Fibroblast of gingiva (primary cell): ENCODE measurements around the gene ACTR3.
A peak's percentile ranks its signal among the peaks of the same experiment; 100 is the strongest.

Experiments
- DNase-seq: peaks from one replicate; pipeline ENCODE4 v3.0.0-alpha.2; 2011; ENCODE audit warnings: low read depth

The ACTR3 gene

GRCh38 chr2:113876503-113877387 is 13.1 kb upstream of the ACTR3 start:
- no peak for DNase-seq

DNA sequence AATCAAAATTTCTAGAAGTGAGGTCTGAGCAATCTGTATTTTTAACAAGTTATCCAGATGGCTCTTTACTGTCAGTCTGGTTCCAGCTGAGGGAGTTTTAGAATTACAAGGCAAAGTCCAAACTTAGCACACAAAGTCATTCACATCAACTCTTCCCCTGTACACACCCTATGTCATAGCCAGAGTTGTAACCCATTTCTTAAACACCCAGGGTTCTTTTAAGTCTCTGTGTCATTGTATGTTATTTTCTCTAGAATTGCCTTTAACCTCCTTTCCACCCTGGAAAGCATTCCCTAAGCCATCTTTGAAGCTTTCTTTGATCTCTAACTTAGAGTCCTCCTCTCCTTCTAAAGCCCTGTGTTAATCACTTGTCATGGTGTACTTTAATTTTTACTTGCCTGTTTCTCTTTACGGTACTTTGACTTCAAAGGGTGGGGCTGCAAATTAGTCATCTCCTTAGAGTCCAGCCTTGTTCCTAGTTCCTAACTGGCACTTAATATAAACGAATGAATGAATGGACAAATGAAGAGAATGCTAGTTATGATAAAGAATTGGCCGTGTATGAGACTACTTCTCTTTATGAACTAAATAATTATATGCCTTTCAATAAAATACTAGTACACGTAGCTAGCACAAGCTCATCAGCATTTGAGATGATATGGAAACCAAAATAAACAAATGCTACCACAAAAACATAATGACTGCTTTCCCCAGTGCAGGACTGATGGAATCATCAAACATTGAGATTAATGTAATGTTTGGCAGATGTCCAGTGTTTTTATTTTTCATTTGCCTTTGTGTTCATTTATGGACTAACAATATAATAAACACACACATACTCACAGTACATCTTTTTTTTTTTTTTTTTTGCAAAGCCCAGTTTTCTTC is 11.9 kb upstream of the ACTR3 start:
- peak; percentile 27 for DNase-seq

DNA sequence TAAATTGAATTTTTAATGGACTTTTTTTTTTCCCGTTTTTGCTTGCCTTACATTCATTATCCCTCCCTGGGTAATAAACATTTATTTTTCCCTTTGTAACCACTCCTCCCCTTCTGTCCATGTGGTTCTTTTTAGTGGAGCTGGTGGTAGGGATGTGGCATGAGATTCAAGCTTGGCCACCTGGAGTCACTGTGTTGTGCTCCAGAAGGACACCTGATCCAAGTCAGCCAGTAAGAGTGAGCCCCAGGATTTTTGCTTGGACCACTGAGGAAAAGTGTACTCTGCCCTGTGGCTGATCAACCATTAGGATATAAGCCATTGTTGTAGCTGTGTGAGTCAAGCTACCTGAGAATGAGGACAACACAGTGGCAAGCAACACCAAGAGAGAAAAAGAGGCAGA is 11.1 kb upstream of the ACTR3 start:
- no peak for DNase-seq

GRCh38 chr2:113879457-113879856 is 10.4 kb upstream of the ACTR3 start:
- DNase-seq = no peak

- DNase-seq = peak; percentile 72
These were observed 3.3 kb upstream of the ACTR3 start for GRCh38 chr2:113886479-113887008.

DNA sequence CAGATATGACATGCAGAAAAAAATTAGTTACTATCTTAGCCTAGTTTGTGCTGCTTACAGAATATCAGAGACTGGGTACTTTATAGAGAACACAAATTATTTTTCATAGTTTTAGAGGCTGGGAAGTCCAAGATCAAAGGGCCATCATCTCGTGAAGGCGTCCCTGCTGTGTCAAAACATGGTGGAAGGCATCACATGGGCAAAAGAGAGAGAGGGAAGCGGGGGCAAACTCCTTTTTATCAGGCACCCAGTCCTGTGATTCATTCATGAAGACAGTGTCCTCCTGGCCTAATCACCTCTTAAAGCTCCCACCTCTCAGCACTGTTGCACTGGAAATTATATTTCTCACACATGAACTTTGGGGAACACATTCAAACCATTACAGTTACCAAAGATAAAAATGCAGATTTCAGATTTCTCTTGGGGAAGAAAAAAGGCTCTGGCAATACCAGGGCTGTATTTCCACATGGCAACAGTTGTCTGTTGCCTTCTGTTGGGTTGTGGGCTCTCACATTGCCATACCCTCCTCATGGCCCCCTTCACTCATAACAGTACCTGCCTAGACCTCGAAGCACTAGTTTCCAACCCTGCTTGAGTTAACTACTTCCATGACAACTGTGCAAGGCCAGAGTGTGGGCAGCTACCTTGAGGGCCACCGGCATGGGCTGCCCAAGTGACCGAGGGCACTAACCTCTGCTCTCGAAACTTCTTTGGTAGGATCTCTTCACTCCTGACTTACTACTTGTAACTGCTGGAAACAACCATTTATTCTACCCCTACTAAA is 2.7 kb upstream of the ACTR3 start:
- DNase-seq = no peak

DNA sequence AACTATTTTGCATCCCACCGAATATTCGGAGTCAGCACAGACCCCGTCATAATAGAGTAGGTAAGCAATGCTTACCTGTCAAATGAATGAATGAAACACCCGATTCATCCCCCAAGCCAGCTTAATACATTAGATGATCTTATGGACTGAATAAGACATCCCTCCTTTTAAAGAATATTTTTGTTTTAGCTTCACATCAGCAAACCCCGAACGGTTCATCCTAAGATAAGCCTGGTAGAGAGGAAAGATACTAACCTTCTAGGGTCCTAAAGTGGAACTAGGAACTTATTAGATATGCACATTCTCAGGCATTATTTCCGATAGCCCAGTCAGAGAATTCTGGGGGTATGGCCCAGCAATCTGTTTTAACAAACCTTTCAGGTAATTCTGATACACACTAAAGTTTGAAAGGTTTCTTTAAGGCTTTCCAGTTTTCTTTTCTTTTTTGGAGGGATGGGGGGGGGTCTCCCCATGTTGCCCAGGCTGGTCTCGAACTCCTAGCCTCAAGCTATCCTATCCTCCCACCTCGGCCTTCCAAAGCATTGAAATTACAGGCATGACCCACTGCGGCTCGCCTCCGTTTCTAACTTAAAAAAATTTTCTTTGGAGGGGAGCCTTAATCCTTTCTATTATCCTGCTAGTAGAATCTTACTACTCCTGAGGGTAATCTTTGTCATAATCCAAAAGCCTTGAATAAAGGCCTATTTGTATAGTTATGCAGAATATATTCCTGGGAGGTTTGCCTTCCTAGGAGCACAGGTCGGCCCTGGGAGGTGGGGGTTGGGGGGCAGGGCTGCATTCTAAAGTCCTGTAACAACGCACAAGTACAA is 1.0 kb upstream of the ACTR3 start:
- DNase-seq = no peak

GRCh38 chr2:113890253-113891235 is 655 bp downstream of the ACTR3 start:
- DNase-seq = peak; percentile 64

- no peak for DNase-seq
These were observed 1.5 kb downstream of the ACTR3 start for GRCh38 chr2:113891265-113891959.

- no peak for DNase-seq
These were observed 2.3 kb downstream of the ACTR3 start for GRCh38 chr2:113892004-113892710.

- peak; percentile 80 for DNase-seq
These were observed 4.4 kb downstream of the ACTR3 start for GRCh38 chr2:113894156-113894743.

GRCh38 chr2:113895301-113895700 is 5.4 kb downstream of the ACTR3 start:
- DNase-seq = no peak

GRCh38 chr2:113895819-113896563 is 6.1 kb downstream of the ACTR3 start:
- DNase-seq = no peak

- peak; percentile 52 for DNase-seq
These were observed 6.9 kb downstream of the ACTR3 start for GRCh38 chr2:113896791-113897190.

- DNase-seq = no peak
These were observed 8.2 kb downstream of the ACTR3 start for GRCh38 chr2:113898081-113898480.

DNA sequence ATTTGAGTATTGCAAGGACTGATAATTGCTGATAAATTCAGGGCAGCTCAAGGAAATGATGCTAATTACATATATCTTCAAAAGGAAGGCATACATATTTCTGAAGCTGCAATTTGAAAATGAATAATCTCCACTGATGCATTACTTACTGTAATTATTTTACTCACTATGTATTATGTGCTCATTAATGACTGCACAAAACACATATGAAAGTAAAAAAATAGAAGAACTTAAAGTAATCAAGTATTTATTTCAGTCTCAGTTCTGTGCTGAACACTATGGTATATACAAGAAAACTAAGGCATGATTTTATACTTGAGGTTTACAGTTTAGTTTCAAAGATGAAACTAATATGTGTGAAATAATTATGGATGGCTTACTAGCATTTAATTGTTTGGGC is 9.3 kb downstream of the ACTR3 start:
- DNase-seq = no peak

DNA sequence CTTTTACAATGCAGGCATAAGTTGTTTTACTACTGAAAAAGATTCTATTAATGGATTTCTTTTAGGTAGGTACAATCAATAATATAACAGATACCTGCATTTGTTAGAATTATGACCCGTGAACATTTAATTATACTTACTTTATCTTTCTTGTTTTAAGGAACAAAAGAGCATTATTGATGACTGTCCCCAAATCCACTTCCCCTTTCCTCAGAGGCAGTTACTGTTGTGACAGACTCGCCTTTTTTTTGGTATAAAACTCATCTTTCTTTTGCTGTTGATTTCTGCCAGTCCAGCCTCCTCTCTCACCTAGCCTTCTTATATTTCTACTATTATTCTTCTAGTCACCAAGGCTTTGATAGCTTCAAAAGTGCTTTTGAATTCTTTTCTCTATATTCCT is 12.1 kb downstream of the ACTR3 start:
- DNase-seq = no peak
